Astrocyte (in vitro differentiated cells and primary cell): ENCODE measurements around the gene PRKCA.

ENCODE experiments used
- CTCF ChIP-seq: IDR thresholded peaks from 2 replicates; pipeline ENCODE4 v1.5.1; 2011; ENCODE audit warnings: low read depth, mild to moderate bottlenecking, inconsistent platforms, low read length, moderate library complexity; ENCODE audit not compliant: insufficient read depth
- EZH2 ChIP-seq: IDR thresholded peaks from 2 replicates; pipeline ENCODE4 v1.6.1; 2012; ENCODE audit warnings: mild to moderate bottlenecking, low read length, inconsistent platforms; ENCODE audit not compliant: insufficient read depth

DNA sequence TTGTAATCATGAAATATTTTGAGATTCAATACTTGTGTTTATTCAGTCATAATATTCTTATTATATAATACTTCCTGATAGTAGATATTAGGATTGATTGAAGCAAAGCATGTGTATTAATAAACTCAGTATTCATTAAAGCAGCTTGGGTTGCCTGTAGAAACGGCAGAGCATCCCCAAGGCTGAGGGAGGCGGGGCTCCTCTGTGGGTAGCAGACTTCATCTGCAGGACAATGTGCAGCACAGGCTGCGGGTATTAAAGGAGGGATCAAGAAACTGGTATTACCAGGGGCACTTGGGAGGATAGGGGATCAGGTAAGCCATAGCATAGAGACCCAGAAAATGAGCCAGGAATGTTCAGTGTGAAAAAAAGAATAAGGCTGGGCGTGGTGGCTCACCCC is 213.6 kb downstream of the PRKCA start:
- TF ChIP-seq CTCF: no peak
- no peak for TF ChIP-seq EZH2
